ENCODE measurements around the gene RPS18.

- TF ChIP-seq CTCF (IDR thresholded peaks at IDR 0.05), result no peak
- TF ChIP-seq POLR2A (IDR thresholded peaks at IDR 0.05), result no peak
Observed at GRCh38 chr6:33292996-33293682, 21.3 kb downstream of the RPS18 start.
